Panc1 (cell line): Measurements from ENCODE around the gene ADCK2.
"Not testable (repeated sequence)": the region's sequence is repeated elsewhere in the genome, so short reads cannot be mapped to it uniquely, and the experiment has no call there.

Experiments used
- POLR2AphosphoS5 ChIP-seq: IDR thresholded peaks from 2 replicates; pipeline ENCODE4 v1.6.1; 2012; ENCODE audit warnings: mild to moderate bottlenecking, low read depth, low read length, moderate library complexity
- REST ChIP-seq, 2 experiments: IDR thresholded peaks; 2 replicates each; pipeline ENCODE4 v1.6.1; 2011 to 2012; ENCODE audit warnings: low read depth in 2 of 2, control low read depth in 1 of 2, low read length in 1 of 2, mild to moderate bottlenecking in 1 of 2, moderate library complexity in 1 of 2; ENCODE audit not compliant: insufficient read depth in 1 of 2
- SIN3A ChIP-seq: IDR thresholded peaks from 2 replicates; pipeline ENCODE4 v1.6.1; 2012; ENCODE audit warnings: low read depth, mild to moderate bottlenecking, low read length, moderate library complexity, borderline replicate concordance; ENCODE audit not compliant: insufficient read depth
- TCF7L2 ChIP-seq: IDR thresholded peaks from 2 replicates; pipeline ENCODE4 v1.6.1; 2011; ENCODE audit warnings: mild to moderate bottlenecking, low read depth, low read length, inconsistent platforms
- TF ChIP-seq, protein P1 (sequence below): fragments of 450-650 bp; IDR thresholded peaks from 2 replicates; pipeline ENCODE4 v1.5.1; 2017; ENCODE audit warnings: mild to moderate bottlenecking

- TF ChIP-seq, protein P1, sequence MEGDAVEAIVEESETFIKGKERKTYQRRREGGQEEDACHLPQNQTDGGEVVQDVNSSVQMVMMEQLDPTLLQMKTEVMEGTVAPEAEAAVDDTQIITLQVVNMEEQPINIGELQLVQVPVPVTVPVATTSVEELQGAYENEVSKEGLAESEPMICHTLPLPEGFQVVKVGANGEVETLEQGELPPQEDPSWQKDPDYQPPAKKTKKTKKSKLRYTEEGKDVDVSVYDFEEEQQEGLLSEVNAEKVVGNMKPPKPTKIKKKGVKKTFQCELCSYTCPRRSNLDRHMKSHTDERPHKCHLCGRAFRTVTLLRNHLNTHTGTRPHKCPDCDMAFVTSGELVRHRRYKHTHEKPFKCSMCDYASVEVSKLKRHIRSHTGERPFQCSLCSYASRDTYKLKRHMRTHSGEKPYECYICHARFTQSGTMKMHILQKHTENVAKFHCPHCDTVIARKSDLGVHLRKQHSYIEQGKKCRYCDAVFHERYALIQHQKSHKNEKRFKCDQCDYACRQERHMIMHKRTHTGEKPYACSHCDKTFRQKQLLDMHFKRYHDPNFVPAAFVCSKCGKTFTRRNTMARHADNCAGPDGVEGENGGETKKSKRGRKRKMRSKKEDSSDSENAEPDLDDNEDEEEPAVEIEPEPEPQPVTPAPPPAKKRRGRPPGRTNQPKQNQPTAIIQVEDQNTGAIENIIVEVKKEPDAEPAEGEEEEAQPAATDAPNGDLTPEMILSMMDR: not testable (repeated sequence)
- TF ChIP-seq REST (IDR thresholded peaks at IDR 0.05; ENCODE audit: insufficient read depth in 1 of 2, low read depth in 2 of 2, low read length in 1 of 2); SIN3A; POLR2AphosphoS5; TCF7L2: not testable (repeated sequence)
These were observed 28.0 kb upstream of the ADCK2 start for GRCh38 chr7:140644761-140645160.
